GM12878 (cell line): Measurements from ENCODE around the gene RNPC3. TPM values are rescaled to one million over a fixed set of nuclear protein-coding genes. Genes with fewer than 3 reads are reported as not detected.
"Not testable (repeated sequence)": the region's sequence is repeated elsewhere in the genome, so short reads cannot be mapped to it uniquely, and the experiment has no call there.

ENCODE experiments used
- ATAC-seq: fragments of 200-7000 bp; cut with Tn5 transposase; 3 replicates; pipeline ENCODE4 v1.9.1; 2020; ENCODE audit warnings: mild to moderate bottlenecking, moderate library complexity
- BruUV-seq: library from RNA; stranded (reverse); fragments of 400-500 nt; replicated peaks from 2 replicates; lab custom pipeline; 2021; lab: Mats Ljungman, UMichigan
- CTCF ChIA-PET: fragments of 300-600 bp; sonication (Branson Sonifier 250); formaldehyde crosslinking; extraction: SDS; loops from one replicate; lab custom pipeline; 2021; ENCODE audit warnings: inconsistent platforms; lab: Yijun Ruan, JAX
- POLR2A ChIA-PET: fragments of 350-600 bp; formaldehyde crosslinking; extraction: SDS; loops from one replicate; lab custom pipeline; 2021; ENCODE audit warnings: inconsistent platforms; lab: Charles Lee
- RAD21 ChIA-PET: fragments of 300-600 bp; sonication (Branson Sonifier 250); formaldehyde crosslinking; loops from one replicate; lab custom pipeline; 2023; ENCODE audit warnings: antibody characterized with exemption; ENCODE audit not compliant: unreplicated experiment; lab: Charles Lee
- SMC1A ChIA-PET: fragments of 300-600 bp; sonication (Branson Sonifier 250); formaldehyde crosslinking; loops from one replicate; lab custom pipeline; 2023; ENCODE audit not compliant: unreplicated experiment, uncharacterized antibody; lab: Charles Lee
- DNase-seq: peaks from one replicate; pipeline ENCODE4 v3.0.0-alpha.2; 2011; ENCODE audit warnings: low read depth, low spot score
- FAIRE-seq: peaks from 3 replicates; lab custom pipeline; 2011; peaks lifted over from hg19 to GRCh38; lab: Jason Lieb, UNC
- H2AFZ ChIP-seq: 2 replicates; pipeline ENCODE4 v1.6.0; 2011; ENCODE audit warnings: low read depth, low read length, control low read depth; ENCODE audit not compliant: control insufficient read depth
- H3K27ac ChIP-seq: 2 replicates; pipeline ENCODE4 v1.5.1; 2011; ENCODE audit warnings: control low read depth; ENCODE audit not compliant: control insufficient read depth, insufficient read depth
- H3K27me3 ChIP-seq, 2 experiments: replicated peaks in 1 of 2; 2 replicates each; pipeline versions ENCODE4 v1.6.0 to v1.6.1; 2011; ENCODE audit warnings: low read length in 1 of 2; ENCODE audit not compliant: control insufficient read depth in 2 of 2, insufficient read depth in 2 of 2
- H3K36me3 ChIP-seq, 2 experiments: 2 replicates each; pipeline ENCODE4 v1.5.1; 2011; ENCODE audit warnings: low read length in 1 of 2; ENCODE audit not compliant: control insufficient read depth in 2 of 2, insufficient read depth in 2 of 2
- H3K4me1 ChIP-seq: 2 replicates; pipeline ENCODE4 v1.6.1; 2011; ENCODE audit warnings: mild to moderate bottlenecking, low read length, moderate library complexity, mixed read lengths; ENCODE audit not compliant: control insufficient read depth, insufficient read depth
- H3K4me2 ChIP-seq: 2 replicates; pipeline ENCODE4 v1.6.0; 2011; ENCODE audit warnings: control low read depth; ENCODE audit not compliant: control insufficient read depth, insufficient read depth
- H3K4me3 ChIP-seq: fragments of 200-600 bp; sonication (generic); 2 replicates; pipeline ENCODE4 v1.5.1; 2016
- H3K79me2 ChIP-seq: 2 replicates; pipeline ENCODE4 v1.6.0; 2011; ENCODE audit warnings: low read length; ENCODE audit not compliant: control insufficient read depth, insufficient read depth
- H3K9ac ChIP-seq: 2 replicates; pipeline ENCODE4 v1.8.0; 2011; ENCODE audit warnings: low read length, control low read depth, mixed read lengths; ENCODE audit not compliant: control insufficient read depth, insufficient read depth
- H3K9me3 ChIP-seq: replicated peaks from 3 replicates; pipeline ENCODE4 v1.5.1; 2011; ENCODE audit warnings: mild to moderate bottlenecking, low read length; ENCODE audit not compliant: control insufficient read depth, insufficient read depth
- H4K20me1 ChIP-seq: 2 replicates; pipeline ENCODE4 v1.6.0; 2011; ENCODE audit not compliant: control insufficient read depth, insufficient read depth
- ATF2 ChIP-seq: IDR thresholded peaks from 2 replicates; pipeline ENCODE4 v1.6.1; 2012; ENCODE audit warnings: low read length, inconsistent platforms
- CBX3 ChIP-seq: fragments of 200-600 bp; sonication (generic); IDR thresholded peaks from 2 replicates; pipeline ENCODE4 v1.6.1; 2016; ENCODE audit warnings: low read depth, borderline replicate concordance
- IRF5 ChIP-seq: fragments of 450-650 bp; IDR thresholded peaks from 2 replicates; pipeline ENCODE4 v1.6.1; 2017; ENCODE audit warnings: borderline replicate concordance
- WRNIP1 ChIP-seq: IDR thresholded peaks from 2 replicates; pipeline ENCODE4 v1.6.1; 2011; ENCODE audit warnings: low read depth, low read length, improper control_type of control experiment, borderline replicate concordance
- ZNF207 ChIP-seq: fragments of 450-650 bp; IDR thresholded peaks from 2 replicates; pipeline ENCODE4 v1.6.1; 2014; ENCODE audit warnings: antibody characterized with exemption, mild to moderate bottlenecking, borderline replicate concordance
- ZNF622 ChIP-seq: fragments of 450-650 bp; IDR thresholded peaks from 2 replicates; pipeline ENCODE4 v1.6.1; 2017; ENCODE audit warnings: mild to moderate bottlenecking, inconsistent platforms
- WGBS: methylation state at CpG from one replicate; pipeline ENCODE4 v1.1.6; 2016; ENCODE audit warnings: low lambda C conversion rate; ENCODE audit not compliant: insufficient replicate concordance, insufficient coverage; ENCODE audit errors: missing lambda C conversion rate; 5-methylcytosine and 5-hydroxymethylcytosine counted together
- in situ Hi-C: fragments of 300-500 bp; cut with MboI; formaldehyde crosslinking; loops from 9 replicates; pipeline ENCODE4 v1.14.3; 2018; ENCODE audit warnings: mixed read lengths
- intact Hi-C: fragments of 100-400 bp; cut with micrococcal nuclease; formaldehyde crosslinking; loops from one replicate; pipeline ENCODE4 v1.14.2; 2022; ENCODE audit not compliant: unreplicated experiment
- polyA plus RNA-seq, 11 experiments: library from polyadenylated mRNA; depleted of rRNA in 4 of 11; unstranded in 6 of 11; stranded (reverse) in 5 of 11; fragments of >200 nt; fragmentation: Nextera tagmentation in 4 of 11; fragmentation: Illumina TruSeq in 1 of 11; extraction: Ambion mirVana in 4 of 11; extraction: Trizol in 1 of 11; gene quantifications; 1 replicate in 1 of 11; 2 replicates in 10 of 11; pipeline versions ENCODE4 v1.2.1 to v1.2.3, GENCODE V29; 2011 to 2016; ENCODE audit warnings: inconsistent platforms in 2 of 11, missing spikeins in 2 of 11, low read depth in 1 of 11
- total RNA-seq, 4 experiments: library from RNA; depleted of rRNA in 3 of 4; stranded (reverse); fragments of >200 nt in 3 of 4; fragmentation: Illumina TruSeq in 1 of 4; extraction: Trizol in 1 of 4; gene quantifications; 2 replicates each; pipeline versions ENCODE4 v1.2.1 to v1.2.3, GENCODE V29; 2013 to 2021

Gene RNPC3
- total and polyA plus RNA-seq, 10 of the 15 experiments (the other 5 are each of a cell fraction or from before 2014, with no cell fraction given), result 11.4 to 53.7 (median 22.7) TPM

- H3K27ac ChIP-seq, result no peak overlapping the region
- WGBS, result 50% methylated on average over 2 of the region's 2 CpGs
- DNase-seq (no peak), FAIRE-seq (no peak), ATAC-seq (no peak)
- no peaks in the 10 kb centered on the region for H3K4me1 ChIP-seq
- no peak overlapping the region for H2AFZ ChIP-seq
- H3K27me3 ChIP-seq, result no peaks in the 10 kb centered on the region
- H3K79me2 ChIP-seq, result no peaks in the 10 kb centered on the region
- H3K4me2 ChIP-seq, result no peak overlapping the region
- POLR2A ChIA-PET, result no interaction called here
- no peaks in the 10 kb centered on the region for H3K36me3 ChIP-seq
- no peak overlapping the region for H3K9ac ChIP-seq
- CTCF ChIA-PET, result no interaction called here
- H3K9me3 ChIP-seq, result no peaks in the 10 kb centered on the region
- BruUV-seq, result no TSS peak
- H4K20me1 ChIP-seq, result no peaks in the 10 kb centered on the region
- in situ Hi-C loops, result no loop called here
- RAD21 ChIA-PET, result no interaction called here
- TF ChIP-seq WRNIP1 (no peak), CBX3 (no peak), ATF2 (no peak), IRF5 (no peak), ZNF622 (no peak), ZNF207 (no peak)
- intact Hi-C loops, result no loop called here
- H3K4me3 ChIP-seq, result no peak overlapping the region
- SMC1A ChIA-PET, result no interaction called here
These were observed 59.0 kb downstream of the RNPC3 start for GRCh38 chr1:103584537-103584936.

GRCh38 chr1:103602740-103603139 is 77.2 kb downstream of the RNPC3 start:
- DNase-seq, SMC1A ChIA-PET, H3K9me3 ChIP-seq, RAD21 ChIA-PET, H3K79me2 ChIP-seq, intact Hi-C loops, in situ Hi-C loops, H3K4me2 ChIP-seq, ATAC-seq, FAIRE-seq, H3K9ac ChIP-seq, POLR2A ChIA-PET, BruUV-seq, H3K27me3 ChIP-seq, CTCF ChIA-PET, H2AFZ ChIP-seq, H3K27ac ChIP-seq, H4K20me1 ChIP-seq, H3K4me3 ChIP-seq, H3K4me1 ChIP-seq, H3K36me3 ChIP-seq: not testable (repeated sequence)
- WGBS, result no CpG with 5 or more reads among the region's 3 CpGs

Other genes with a start within 250 kb of the RNPC3 start
- 5.2 and 5.6 TPM in 2 replicates for gene AMY2B, start 45.9 kb downstream of the RNPC3 start, total RNA-seq (2014; rRNA removed)
- gene AMY2B, start 45.9 kb downstream of the RNPC3 start, total RNA-seq (2014; rRNA removed; fragmentation: Illumina TruSeq; extraction: Trizol), result 6.5 and 7.5 TPM in 2 replicates
- gene AMY2B, start 45.9 kb downstream of the RNPC3 start, total RNA-seq (2021), result 3.7 and 4.3 TPM in 2 replicates
- 9.9 and 14.5 TPM in 2 replicates for gene AMY2B, start 45.9 kb downstream of the RNPC3 start, polyA plus RNA-seq (2011; rRNA removed)
- 5.3 TPM in 2 replicates for gene AMY2B, start 45.9 kb downstream of the RNPC3 start, polyA plus RNA-seq (2014; fragmentation: Illumina TruSeq; extraction: Trizol)
- gene AMY2B, start 45.9 kb downstream of the RNPC3 start, polyA plus RNA-seq (2014; fragmentation: Nextera tagmentation; extraction: Ambion mirVana), result 1 to 10 TPM; 2.1 to 3.8 TPM
- 6.2 and 8.9 TPM in 2 replicates for gene AMY2B, start 45.9 kb downstream of the RNPC3 start, polyA plus RNA-seq (2014; rRNA removed)
- gene AMY2B, start 45.9 kb downstream of the RNPC3 start, polyA plus RNA-seq (2016; fragmentation: Nextera tagmentation; extraction: Ambion mirVana), result 1 to 10 TPM; 2.9 to 3.1 TPM
- not detected in 2 replicates for gene AMY2A, start 91.7 kb downstream of the RNPC3 start, total RNA-seq (2014; rRNA removed)
- gene AMY2A, start 91.7 kb downstream of the RNPC3 start, total RNA-seq (2014; rRNA removed; fragmentation: Illumina TruSeq; extraction: Trizol), result not detected in 2 replicates
- 0.35 TPM in 1 of 2 replicates, not detected in the other for gene AMY2A, start 91.7 kb downstream of the RNPC3 start, total RNA-seq (2021)
- not detected in 2 replicates for gene AMY2A, start 91.7 kb downstream of the RNPC3 start, polyA plus RNA-seq (2011; rRNA removed)
- gene AMY2A, start 91.7 kb downstream of the RNPC3 start, polyA plus RNA-seq (2014; fragmentation: Illumina TruSeq; extraction: Trizol), result not detected in 2 replicates
- gene AMY2A, start 91.7 kb downstream of the RNPC3 start, polyA plus RNA-seq (2014; fragmentation: Nextera tagmentation; extraction: Ambion mirVana), result not detected
- gene AMY2A, start 91.7 kb downstream of the RNPC3 start, polyA plus RNA-seq (2014; rRNA removed), result not detected in 2 replicates
- not detected for gene AMY2A, start 91.7 kb downstream of the RNPC3 start, polyA plus RNA-seq (2016; fragmentation: Nextera tagmentation; extraction: Ambion mirVana)
- not detected in 2 replicates for gene AMY1A, start 130.1 kb downstream of the RNPC3 start, total RNA-seq (2014; rRNA removed)
- not detected in 2 replicates for gene AMY1A, start 130.1 kb downstream of the RNPC3 start, total RNA-seq (2014; rRNA removed; fragmentation: Illumina TruSeq; extraction: Trizol)
- gene AMY1A, start 130.1 kb downstream of the RNPC3 start, total RNA-seq (2021), result not detected in 2 replicates
- gene AMY1A, start 130.1 kb downstream of the RNPC3 start, polyA plus RNA-seq (2011; rRNA removed), result not detected in 2 replicates
- not detected in 2 replicates for gene AMY1A, start 130.1 kb downstream of the RNPC3 start, polyA plus RNA-seq (2014; fragmentation: Illumina TruSeq; extraction: Trizol)
- gene AMY1A, start 130.1 kb downstream of the RNPC3 start, polyA plus RNA-seq (2014; fragmentation: Nextera tagmentation; extraction: Ambion mirVana), result under 1 TPM in 1 of 2 experiments, not detected in 1; 0.08 TPM
- not detected in 2 replicates for gene AMY1A, start 130.1 kb downstream of the RNPC3 start, polyA plus RNA-seq (2014; rRNA removed)
- gene AMY1A, start 130.1 kb downstream of the RNPC3 start, polyA plus RNA-seq (2016; fragmentation: Nextera tagmentation; extraction: Ambion mirVana), result not detected
- not detected in 2 replicates for gene AMY1B, start 170.5 kb downstream of the RNPC3 start, total RNA-seq (2014; rRNA removed)
- gene AMY1B, start 170.5 kb downstream of the RNPC3 start, total RNA-seq (2014; rRNA removed; fragmentation: Illumina TruSeq; extraction: Trizol), result not detected in 2 replicates
- not detected in 2 replicates for gene AMY1B, start 170.5 kb downstream of the RNPC3 start, total RNA-seq (2021)
- gene AMY1B, start 170.5 kb downstream of the RNPC3 start, polyA plus RNA-seq (2011; rRNA removed), result not detected in 2 replicates
- gene AMY1B, start 170.5 kb downstream of the RNPC3 start, polyA plus RNA-seq (2014; fragmentation: Illumina TruSeq; extraction: Trizol), result 0.25 TPM in 1 of 2 replicates, not detected in the other
- gene AMY1B, start 170.5 kb downstream of the RNPC3 start, polyA plus RNA-seq (2014; fragmentation: Nextera tagmentation; extraction: Ambion mirVana), result under 1 TPM in 1 of 2 experiments, not detected in 1; 0.08 TPM
- not detected in 2 replicates for gene AMY1B, start 170.5 kb downstream of the RNPC3 start, polyA plus RNA-seq (2014; rRNA removed)
- gene AMY1B, start 170.5 kb downstream of the RNPC3 start, polyA plus RNA-seq (2016; fragmentation: Nextera tagmentation; extraction: Ambion mirVana), result not detected
- gene AMY1C, start 224.2 kb downstream of the RNPC3 start, total RNA-seq (2014; rRNA removed), result 0.06 and 0.22 TPM in 2 replicates
- gene AMY1C, start 224.2 kb downstream of the RNPC3 start, total RNA-seq (2014; rRNA removed; fragmentation: Illumina TruSeq; extraction: Trizol), result not detected in 2 replicates
- not detected in 2 replicates for gene AMY1C, start 224.2 kb downstream of the RNPC3 start, total RNA-seq (2021)
- gene AMY1C, start 224.2 kb downstream of the RNPC3 start, polyA plus RNA-seq (2011; rRNA removed), result not detected in 2 replicates
- gene AMY1C, start 224.2 kb downstream of the RNPC3 start, polyA plus RNA-seq (2014; fragmentation: Illumina TruSeq; extraction: Trizol), result 0.13 TPM in 1 of 2 replicates, not detected in the other
- gene AMY1C, start 224.2 kb downstream of the RNPC3 start, polyA plus RNA-seq (2014; fragmentation: Nextera tagmentation; extraction: Ambion mirVana), result under 1 TPM in 1 of 2 experiments, not detected in 1; 0.07 TPM
- gene AMY1C, start 224.2 kb downstream of the RNPC3 start, polyA plus RNA-seq (2014; rRNA removed), result 0.13 TPM in 1 of 2 replicates, not detected in the other
- not detected for gene AMY1C, start 224.2 kb downstream of the RNPC3 start, polyA plus RNA-seq (2016; fragmentation: Nextera tagmentation; extraction: Ambion mirVana)